ENCODE measurements around the gene CADPS2.
"Not testable (repeated sequence)": the region's sequence is repeated elsewhere in the genome, so short reads cannot be mapped to it uniquely, and the experiment has no call there.

Gene CADPS2

GRCh38 chr7:122675011-122675410 lies 211.2 kb downstream of the CADPS2 start:
- no peak for DNase-seq (ENCODE audit: low read depth in 2 of 2)

GRCh38 chr7:122674502-122674901 lies 211.8 kb downstream of the CADPS2 start:
- DNase-seq (ENCODE audit: low read depth in 2 of 2), result no peak

GRCh38 chr7:122673951-122674350 lies 212.3 kb downstream of the CADPS2 start:
- no peak for DNase-seq (ENCODE audit: low read depth in 2 of 2)

GRCh38 chr7:122672536-122672935 lies 213.7 kb downstream of the CADPS2 start:
- no peak for DNase-seq (ENCODE audit: low read depth in 2 of 2)

DNA sequence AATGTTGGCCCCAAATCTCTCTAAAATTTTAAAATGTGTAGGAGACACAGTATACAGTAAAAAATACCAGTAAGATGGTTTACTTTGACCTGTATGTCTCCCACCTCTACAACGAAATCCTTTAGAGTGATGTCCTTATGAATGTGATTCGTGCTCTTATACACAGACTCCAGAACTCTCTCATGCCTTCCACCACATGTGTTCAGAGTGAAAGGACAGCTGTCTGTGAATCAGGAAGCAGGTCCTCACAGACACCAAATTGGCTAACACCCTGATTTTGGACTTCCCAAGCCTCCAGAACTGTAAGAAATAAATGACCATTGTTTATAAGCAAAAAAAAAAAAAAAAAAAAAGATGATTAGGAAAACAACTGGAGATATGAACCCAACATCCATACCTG lies 222.5 kb downstream of the CADPS2 start:
- no peak for DNase-seq (ENCODE audit: low read depth in 2 of 2)

GRCh38 chr7:122658856-122659255 lies 227.4 kb downstream of the CADPS2 start:
- DNase-seq (ENCODE audit: low read depth in 2 of 2), result no peak

DNA sequence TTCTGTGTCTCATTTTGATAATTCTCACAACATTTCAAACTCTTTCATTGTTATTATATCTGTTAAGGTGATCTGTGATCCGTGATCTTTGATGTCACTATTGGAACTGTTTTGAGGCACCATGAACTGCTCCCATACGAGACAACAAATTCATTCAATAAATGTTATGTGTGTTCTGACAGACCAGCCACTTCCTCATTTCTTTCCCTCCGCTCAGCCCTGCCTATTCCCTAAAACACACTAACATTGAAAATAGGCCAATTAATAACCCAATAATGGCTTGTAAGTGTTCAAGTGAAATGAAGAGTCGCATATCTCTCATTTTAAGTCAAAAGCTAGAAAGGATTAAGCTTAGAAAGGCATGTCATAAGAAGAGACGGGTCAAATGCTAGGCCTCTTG lies 232.6 kb downstream of the CADPS2 start:
- DNase-seq (ENCODE audit: low read depth in 2 of 2), result no peak

GRCh38 chr7:122652876-122653275 lies 233.4 kb downstream of the CADPS2 start:
- DNase-seq (ENCODE audit: low read depth in 2 of 2), result no peak

GRCh38 chr7:122651451-122651850 lies 234.8 kb downstream of the CADPS2 start:
- DNase-seq (ENCODE audit: low read depth in 2 of 2), result no peak

DNA sequence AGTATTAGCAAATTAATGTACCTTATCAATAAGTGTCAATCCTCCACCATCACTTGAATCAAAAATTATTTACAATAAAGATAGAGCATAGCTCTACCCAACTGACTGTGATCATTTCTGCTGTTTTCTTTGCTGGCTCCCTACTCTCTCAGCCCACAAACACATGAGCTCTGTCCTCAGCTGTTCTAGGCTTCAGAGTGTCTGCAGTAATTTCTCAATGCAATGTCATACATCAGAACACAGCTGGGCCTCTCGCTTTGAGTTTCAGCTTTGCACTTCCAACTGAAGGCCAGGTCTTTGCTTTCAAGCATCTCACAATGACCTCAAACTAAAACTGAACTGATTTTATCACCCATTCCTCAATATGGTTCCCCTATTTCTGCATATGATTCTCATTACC lies 243.0 kb downstream of the CADPS2 start:
- DNase-seq (ENCODE audit: low read depth in 2 of 2), result no peak

DNA sequence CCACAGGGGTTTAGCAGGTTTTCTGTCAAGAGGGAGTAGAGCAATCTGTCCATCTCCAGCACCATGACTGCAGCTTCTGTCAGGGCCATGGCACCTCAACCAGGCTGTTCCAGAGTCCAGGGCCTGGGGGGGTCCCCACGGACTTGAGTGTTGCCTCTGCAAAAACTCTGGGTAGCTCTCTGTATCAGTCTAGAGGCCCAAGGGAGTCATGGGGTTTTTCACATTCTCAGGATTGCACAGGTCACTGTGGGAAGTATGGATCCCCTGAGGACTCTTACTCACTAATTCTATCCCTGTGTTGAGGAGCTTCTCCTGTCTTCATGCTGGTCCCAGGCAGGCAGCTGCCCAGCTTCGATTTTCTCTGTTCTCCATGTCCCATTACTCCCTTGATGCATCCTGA lies 247.8 kb downstream of the CADPS2 start:
- DNase-seq (ENCODE audit: low read depth in 2 of 2), result no peak

- DNase-seq (ENCODE audit: low read depth in 2 of 2), result no peak
These were observed 248.5 kb downstream of the CADPS2 start for GRCh38 chr7:122637784-122638183.

DNA sequence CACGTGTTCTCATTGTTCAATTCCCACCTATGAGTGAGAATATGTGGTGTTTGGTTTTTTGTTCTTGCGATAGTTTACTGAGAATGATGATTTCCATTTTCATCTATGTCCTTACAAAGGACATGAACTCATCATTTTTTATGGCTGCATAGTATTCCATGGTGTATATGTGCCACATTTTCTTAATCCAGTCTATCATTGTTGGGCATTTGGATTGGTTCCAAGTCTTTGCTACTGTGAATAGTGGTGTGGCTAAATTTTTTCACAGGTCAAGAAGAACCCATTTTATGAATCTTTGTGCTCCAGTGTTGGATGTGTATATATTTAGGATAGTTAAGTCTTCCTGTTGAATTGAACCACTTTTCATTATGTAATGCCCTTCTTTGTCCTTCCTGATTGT lies 250.8 kb downstream of the CADPS2 start:
- DNase-seq (ENCODE audit: low read depth in 2 of 2), result not testable (repeated sequence)

DNA sequence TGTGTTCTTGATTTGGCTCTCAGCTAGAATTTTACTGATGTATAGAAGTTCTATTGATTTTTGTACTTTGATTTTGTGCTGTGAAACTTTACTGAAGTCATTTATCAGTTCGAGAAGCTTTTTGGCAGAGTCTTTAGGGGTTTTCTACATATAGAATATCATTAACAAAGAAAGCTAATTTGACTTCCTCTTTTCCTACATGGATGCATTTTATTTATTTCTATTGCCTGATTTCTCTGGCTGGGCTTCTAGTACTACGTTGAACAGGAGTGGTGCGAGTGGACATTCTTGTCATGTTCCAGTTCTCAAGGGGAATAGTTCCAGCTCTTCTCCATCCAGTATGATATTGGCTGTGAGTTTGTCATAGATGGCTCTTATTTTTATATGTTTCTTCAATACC lies 252.8 kb downstream of the CADPS2 start:
- no peak for DNase-seq (ENCODE audit: low read depth in 2 of 2)

DNA sequence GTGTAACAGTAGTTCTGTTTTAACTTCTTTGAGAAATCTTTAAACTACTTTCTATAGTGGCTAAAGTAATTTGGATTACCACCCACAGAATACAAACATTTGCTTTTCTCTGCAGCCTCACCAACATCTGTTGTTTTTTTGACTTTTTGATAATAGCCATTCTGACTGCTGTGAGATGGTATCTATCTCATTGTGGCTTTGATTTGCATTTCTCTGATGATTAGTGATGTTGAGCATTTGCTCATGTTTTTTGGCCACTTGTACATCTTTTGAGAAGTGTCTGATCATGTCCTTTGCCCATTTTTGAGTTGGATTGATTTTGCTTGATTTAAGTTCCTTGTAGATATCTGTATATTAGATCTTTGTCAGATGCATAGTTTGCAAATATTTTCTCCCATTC lies 254.0 kb downstream of the CADPS2 start:
- no peak for DNase-seq (ENCODE audit: low read depth in 2 of 2)

DNA sequence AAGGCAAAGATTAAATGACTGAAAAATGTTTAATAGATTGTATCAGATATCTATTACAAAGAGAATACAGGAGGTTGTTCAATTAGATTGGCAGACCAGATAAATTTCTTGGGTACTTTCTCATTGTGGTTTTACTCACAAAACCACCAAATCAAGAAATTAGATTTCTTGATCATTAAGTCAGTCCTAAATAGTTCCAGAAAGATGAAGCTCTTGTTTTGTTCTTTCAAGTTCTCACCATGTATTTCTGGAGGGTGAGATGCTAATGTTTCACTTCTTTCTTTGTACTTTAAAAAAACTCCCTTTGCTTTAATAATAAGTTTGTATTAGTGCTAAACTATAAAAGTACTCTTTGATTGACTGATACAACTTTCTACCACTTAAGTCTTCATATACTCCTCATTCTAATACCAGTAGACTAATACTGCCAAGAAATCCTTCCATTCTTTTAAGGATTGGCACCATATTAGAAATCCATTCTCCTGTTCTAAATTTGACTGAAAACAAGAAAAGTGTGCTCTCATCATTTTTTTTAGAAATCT lies 256.8 kb downstream of the CADPS2 start:
- DNase-seq (ENCODE audit: low read depth in 2 of 2), result no peak

- DNase-seq (ENCODE audit: low read depth in 2 of 2), result no peak
These were observed 257.4 kb downstream of the CADPS2 start for GRCh38 chr7:122628651-122629411.

- DNase-seq (ENCODE audit: low read depth in 2 of 2), result no peak
These were observed 259.5 kb downstream of the CADPS2 start for GRCh38 chr7:122626785-122627184.

GRCh38 chr7:122622682-122623081 lies 263.6 kb downstream of the CADPS2 start:
- no peak for DNase-seq (ENCODE audit: low read depth in 2 of 2)

DNA sequence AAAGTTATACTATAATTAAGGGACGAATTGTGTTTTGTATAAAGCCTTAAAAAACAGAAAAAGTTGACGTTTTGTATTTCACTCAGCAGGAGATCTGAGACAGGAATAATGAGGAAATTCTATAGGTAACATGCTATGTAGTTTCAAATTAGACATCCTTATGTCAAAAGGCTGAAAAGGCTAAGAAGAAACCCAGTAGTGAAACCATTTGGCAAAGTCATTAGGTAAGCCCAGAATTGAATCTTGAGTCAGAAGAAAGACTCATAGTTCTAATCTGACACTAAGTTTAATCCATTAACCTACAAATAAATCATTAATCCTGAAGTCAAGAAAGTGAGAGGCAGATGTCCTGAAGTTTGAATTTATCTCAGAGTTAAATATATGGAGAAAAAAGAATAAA lies 266.6 kb downstream of the CADPS2 start:
- DNase-seq (ENCODE audit: low read depth in 2 of 2), result no peak

DNA sequence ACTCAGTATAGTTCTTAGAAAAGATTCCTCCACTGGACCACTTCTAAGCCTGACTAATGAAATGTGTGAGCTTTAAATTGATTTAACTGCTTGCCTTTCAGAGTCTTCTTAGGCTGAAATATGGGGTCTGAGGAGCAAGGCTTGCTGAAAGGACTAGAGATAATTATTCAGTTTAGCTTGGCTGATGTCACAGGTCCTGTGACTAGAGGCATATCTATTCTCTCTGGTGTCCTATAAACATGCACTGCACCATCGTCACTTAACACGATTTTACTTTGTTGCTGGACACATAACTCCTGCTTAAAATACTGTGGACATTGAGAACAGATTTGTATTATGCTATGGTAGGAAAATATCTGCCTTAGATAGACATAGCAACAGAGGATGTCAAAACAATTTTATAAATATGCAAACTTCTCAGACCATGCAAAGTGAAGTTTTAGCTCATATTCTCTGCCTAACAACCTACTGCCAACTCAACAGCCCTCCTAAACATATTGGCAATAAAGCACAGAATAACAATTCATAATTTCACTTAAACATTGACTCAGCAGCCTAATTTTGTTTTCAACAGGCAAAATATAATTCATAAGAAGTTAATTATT lies 267.6 kb downstream of the CADPS2 start:
- no peak for DNase-seq (ENCODE audit: low read depth in 2 of 2)

- DNase-seq (ENCODE audit: low read depth in 2 of 2), result no peak
These were observed 269.3 kb downstream of the CADPS2 start for GRCh38 chr7:122616951-122617350.

- no peak for DNase-seq (ENCODE audit: low read depth in 2 of 2)
These were observed 280.3 kb downstream of the CADPS2 start for GRCh38 chr7:122605929-122606328.

Data from stimulated activated CD8-positive, alpha-beta memory T cell treated with anti-CD3 and anti-CD28 coated beads, Interleukin-2, amount 100 ng/mL, for 48 hours (primary cell).